ENCODE results near the gene RDX. TPM values are rescaled to one million over a fixed set of nuclear protein-coding genes. Genes with fewer than 3 reads are reported as not detected.

The RDX gene
- total and polyA plus RNA-seq, 2 of the 8 experiments (the other 6 are each of a cell fraction or from before 2014, with no cell fraction given): 27.4 to 100 TPM

GRCh38 chr11:110327508-110327907 is 31.1 kb upstream of the RDX start:
- FAIRE-seq (no peak), DNase-seq (ENCODE audit: low read depth in 1 of 2, low spot score in 2 of 2) (no peak)
- 98% methylated on average over 3 of the region's 3 CpGs; no CpG with 5 or more reads in 1 of the 2 experiments for WGBS, 2 experiments (ENCODE audit: extremely low coverage in 1 of 2, insufficient coverage in 1 of 2, insufficient read length in 1 of 2, insufficient replicate concordance in 2 of 2, low coverage in 1 of 2, low lambda C conversion rate in 2 of 2, missing lambda C conversion rate in 1 of 2)
- no peak overlapping the region for H3K27ac ChIP-seq (ENCODE audit: low read depth, low read length)
- H3K79me2 ChIP-seq (ENCODE audit: control insufficient read depth in 1 of 2, insufficient read depth in 2 of 2, low read length in 2 of 2): no peaks in the 10 kb centered on the region
- H2AK5ac ChIP-seq (ENCODE audit: low read depth, low read length): no peak overlapping the region
- H2BK15ac ChIP-seq (ENCODE audit: low read length): no peak overlapping the region
- H3K4me3 ChIP-seq (ENCODE audit: extremely low read depth in 1 of 4, insufficient read depth in 2 of 4, low read depth in 3 of 4, low read length in 4 of 4): no peak overlapping the region
- no peak overlapping the region for H3K14ac ChIP-seq (ENCODE audit: insufficient read length)
- no peak overlapping the region for H2BK5ac ChIP-seq (ENCODE audit: low read depth, low read length)
- no peak overlapping the region for H3K56ac ChIP-seq (replicated peaks; ENCODE audit: insufficient read length, low read depth, low read length)
- H4K5ac ChIP-seq (ENCODE audit: insufficient read length, low read depth, low read length): no peak overlapping the region
- no peaks in the 10 kb centered on the region for H3K23me2 ChIP-seq (ENCODE audit: low read depth, low read length)
- H4K8ac ChIP-seq (ENCODE audit: extremely low read depth, insufficient read depth, low read length): no peak overlapping the region
- no peak overlapping the region for H2AFZ ChIP-seq (ENCODE audit: low read length)
- CTCF ChIA-PET (ENCODE audit: partially characterized antibody): interaction anchor here (1.3 to 1.5 kb wide), 2 partner anchors 31 to 107 kb away, joined by 3 to 4 read pairs; no protein-coding TSS in a partner anchor
- no peaks in the 10 kb centered on the region for H3K27me3 ChIP-seq (replicated peaks in 1 of 4; ENCODE audit: control insufficient read depth in 3 of 4, extremely low read depth in 1 of 4, insufficient read depth in 3 of 4, low read length in 3 of 4)
- H3K9me3 ChIP-seq (ENCODE audit: insufficient read depth in 2 of 2, low read depth in 1 of 2, low read length in 1 of 2): peaks cover 10 to 21% of the 10 kb centered on the region in 2 experiments
- H3K23ac ChIP-seq (ENCODE audit: insufficient read length): no peak overlapping the region
- no peak overlapping the region for H3K4ac ChIP-seq (replicated peaks; ENCODE audit: insufficient read length, low read depth, low read length)
- H3K36me3 ChIP-seq (ENCODE audit: control insufficient read depth in 2 of 4, insufficient read depth in 4 of 4, low read length in 3 of 4): no peaks in the 10 kb centered on the region
- H3K4me1 ChIP-seq (replicated peaks in 1 of 4; ENCODE audit: control insufficient read depth in 3 of 4, insufficient read depth in 4 of 4, low read length in 3 of 4): peaks cover 0 to 3% (median 0%) of the 10 kb centered on the region in 4 experiments; a peak in 2 of 7 replicates
- no peaks in the 10 kb centered on the region for H3K79me1 ChIP-seq (ENCODE audit: low read depth, low read length)
- no peak overlapping the region for H3K18ac ChIP-seq (ENCODE audit: extremely low read depth, low read length)
- no peak overlapping the region for H3K9ac ChIP-seq (replicated peaks in 1 of 4; ENCODE audit: extremely low read depth in 1 of 4, low read depth in 3 of 4, low read length in 3 of 4)
- no peak overlapping the region for H2BK20ac ChIP-seq (ENCODE audit: low read length)
- H3K4me2 ChIP-seq (ENCODE audit: insufficient read depth in 1 of 2, low read depth in 2 of 2, low read length in 2 of 2): no peak overlapping the region
- H4K20me1 ChIP-seq (replicated peaks in 1 of 2; ENCODE audit: control insufficient read depth in 1 of 2, insufficient read depth in 2 of 2, low read length in 2 of 2): no peaks in the 10 kb centered on the region
- no peak overlapping the region for H4K91ac ChIP-seq (replicated peaks; ENCODE audit: insufficient read length, low read length)
- no peak overlapping the region for H2BK12ac ChIP-seq (ENCODE audit: low read depth, low read length)
- POLR2A ChIA-PET (ENCODE audit: partially characterized antibody): no interaction called here
- H2BK120ac ChIP-seq (replicated peaks; ENCODE audit: low read depth, low read length): no peak overlapping the region
- TF ChIP-seq GTF2F1 (IDR thresholded peaks at IDR 0.05; ENCODE audit: borderline replicate concordance, low read depth, low read length) (no peak), SIX5 (IDR thresholded peaks at IDR 0.05; ENCODE audit: low read depth, low read length) (no peak), GABPA (IDR thresholded peaks at IDR 0.05; ENCODE audit: borderline replicate concordance, insufficient read depth, low read length) (no peak), ATF2 (IDR thresholded peaks at IDR 0.05; ENCODE audit: low read length) (no peak), HDAC2 (IDR thresholded peaks at IDR 0.05; ENCODE audit: borderline replicate concordance in 1 of 2, low read depth in 2 of 2, low read length in 2 of 2) (no peak), POLR2AphosphoS5 (IDR thresholded peaks at IDR 0.05; ENCODE audit: low read depth, low read length) (no peak), RFX5 (IDR thresholded peaks at IDR 0.05; ENCODE audit: borderline replicate concordance, low read depth, low read length) (no peak), RAD21 (IDR thresholded peaks at IDR 0.05 in 1 of 2, conservative IDR thresholded peaks at IDR 0.05 in 1 of 2; ENCODE audit: low read depth in 2 of 2, low read length in 2 of 2) (no peak), JUND (IDR thresholded peaks at IDR 0.05; ENCODE audit: low read length) (no peak), SAP30 (IDR thresholded peaks at IDR 0.05; ENCODE audit: insufficient read depth, insufficient replicate concordance, low read length) (no peak), PHF8 (conservative IDR thresholded peaks at IDR 0.05; ENCODE audit: low read depth, low read length) (no peak)

Measured in H1 (cell line).